Pancreas (tissue), 10 donors: ENCODE measurements around the gene PPP2R5D. TPM values are rescaled to one million over a fixed set of nuclear protein-coding genes. Genes with fewer than 3 reads are reported as not detected.

Experiments used
- ATAC-seq, 4 donors: fragments of 200-7000 bp; cut with Tn5 transposase; one replicate each; pipeline versions ENCODE4 v1.8.0 to v1.9.1; 2020; ENCODE audit warnings: mild to moderate bottlenecking in 4 of 4, moderate library complexity in 4 of 4
- DNase-seq, 6 donors: peaks; one replicate each; pipeline ENCODE4 v3.0.0-alpha.2; 2020
- FAIRE-seq: peaks from 2 replicates; lab custom pipeline; 2012; peaks lifted over from hg19 to GRCh38; lab: Jason Lieb, UNC
- H3K27ac ChIP-seq, 4 donors: fragments of 200-600 bp; sonication (generic); 1 replicate in 3 of 4; 2 replicates in 1 of 4; pipeline versions ENCODE4 v1.5.0 to v1.8.0; 2020
- H3K27me3 ChIP-seq, 4 donors: fragments of 200-600 bp; one replicate each; pipeline ENCODE4 v1.8.0; 2021
- H3K36me3 ChIP-seq, 3 donors: fragments of 200-600 bp; sonication (generic) in 1 of 3; one replicate each; pipeline versions ENCODE4 v1.5.0 to v1.8.0; 2020 to 2021
- H3K4me1 ChIP-seq, 3 donors: fragments of 200-600 bp; one replicate each; pipeline ENCODE4 v1.8.0; 2021
- H3K4me3 ChIP-seq, 4 donors: fragments of 200-600 bp; sonication (generic) in 2 of 4; one replicate each; pipeline versions ENCODE4 v1.5.0 to v1.8.0; 2020 to 2021
- H3K9me3 ChIP-seq, 4 donors: fragments of 200-600 bp; one replicate each; pipeline ENCODE4 v1.8.0; 2021
- CTCF ChIP-seq, 4 donors: fragments of 200-600 bp; sonication (generic) in 3 of 4; IDR thresholded peaks; one replicate each; pipeline versions ENCODE4 v1.5.0 to v1.8.0; 2021; ENCODE audit warnings: antibody characterized with exemption in 4 of 4
- WGBS, 2 donors: extraction: QIAGEN DNeasy Blood & Tissue Kit; methylation state at CpG; one replicate each; pipeline ENCODE4 v1.1.7; 2013; 5-methylcytosine and 5-hydroxymethylcytosine counted together
- intact Hi-C, 3 donors: fragments of 100-400 bp; cut with DNase I; formaldehyde crosslinking; loops; one replicate each; pipeline versions ENCODE4 v1.11.1 to v1.14.2; 2022
- polyA plus RNA-seq, 2 donors: library from polyadenylated mRNA; stranded (reverse); fragments of 200-250 nt; gene quantifications; one replicate each; pipeline ENCODE4 v1.2.3, GENCODE V29; 2013
- total RNA-seq, 6 donors: library from RNA; stranded (reverse); fragmentation: NEBNext Ultra II Directional in 4 of 6; extraction: Animal tissue kit (Norgen Biotek cat#: 25700) in 4 of 6; gene quantifications; one replicate each; pipeline versions ENCODE4 v1.2.1 to v1.2.4, GENCODE V29; 2021 to 2023
- donor health status: healthy with polysubstance abuse.
- donor health status: DM: no; HTN: no; CAD: no; lungs with moderate emphysema.
- donor health status: DM: no; HTN: no; CAD: no.
- donor health status: control.
- donor health status: control.
- donor health status: Bipolar disorder and iron deficiency.
- donor health status: DM: yes; HTN: yes; CAD: no.
- donor health status: DM: no; HTN: no; CAD: no.
- donor health status: DM: no; HTN: no; CAD: no.
- donor health status: DM: yes; HTN: yes; CAD: no.

The PPP2R5D gene
- total and polyA plus RNA-seq, 8 donors: 9.6 to 18.7 (median 12.6) TPM

DNA sequence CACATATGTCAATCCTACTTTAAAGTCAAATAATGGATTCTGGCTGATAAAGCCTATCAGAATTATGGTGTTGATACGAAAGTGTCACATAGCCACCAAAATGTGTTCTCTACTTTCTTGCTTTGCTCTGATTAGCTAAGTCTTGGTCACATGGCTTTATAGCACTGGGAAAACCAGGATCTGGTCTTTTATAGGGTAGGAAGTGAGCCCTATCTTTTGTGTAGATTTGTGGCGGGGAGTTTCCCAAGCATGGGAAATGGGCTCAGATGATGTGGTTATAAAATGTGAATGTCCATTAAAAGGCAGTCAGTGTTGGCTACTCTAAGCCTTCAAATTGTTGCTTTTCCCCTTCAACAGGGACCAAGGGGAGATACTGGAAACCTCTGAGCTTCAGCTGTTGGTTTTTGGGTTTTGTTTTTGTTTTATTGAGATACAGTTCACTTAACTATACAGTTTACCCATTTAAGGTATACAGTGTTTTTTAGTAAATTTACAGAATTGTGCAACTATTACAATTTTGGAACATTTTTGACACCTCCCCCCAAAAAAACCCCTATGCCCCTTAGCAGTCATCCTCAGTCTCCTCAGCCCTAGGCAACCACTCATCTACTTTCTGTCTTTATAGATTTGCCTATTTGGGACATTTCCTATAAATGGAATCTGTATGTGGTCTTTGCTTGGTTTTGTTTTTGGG lies 49.3 kb downstream of the PPP2R5D start:
- no peak for TF ChIP-seq CTCF (IDR thresholded peaks at IDR 0.05)
- H3K27ac ChIP-seq: no peak overlapping the region
- no peak overlapping the region for H3K4me3 ChIP-seq
- FAIRE-seq (no peak), ATAC-seq (no peak), DNase-seq (no peak)
- H3K9me3 ChIP-seq: no peaks in the 10 kb centered on the region
- peaks cover 0 to 47% (median 22%) of the 10 kb centered on the region in 3 donors for H3K36me3 ChIP-seq
- no peaks in the 10 kb centered on the region for H3K27me3 ChIP-seq
- intact Hi-C loops: no loop called here
- no peaks in the 10 kb centered on the region for H3K4me1 ChIP-seq
- 77 to 81% methylated on average over 2 of the region's 2 CpGs for WGBS, 2 donors

- Histone ChIP-seq H3K27ac (no peak overlapping the region), H3K4me1 (no peaks in the 10 kb centered on the region), H3K4me3 (no peak overlapping the region), H3K9me3 (no peaks in the 10 kb centered on the region), H3K36me3 (peaks cover 0 to 44% (median 16%) of the 10 kb centered on the region in 3 donors), H3K27me3 (no peaks in the 10 kb centered on the region)
- no peak for FAIRE-seq
- intact Hi-C loops: no loop called here
- 85 to 88% methylated on average over 2 of the region's 2 CpGs for WGBS, 2 donors
- no peak for ATAC-seq
- DNase-seq: no peak
- TF ChIP-seq CTCF (IDR thresholded peaks at IDR 0.05): no peak
Observed at GRCh38 chr6:43034190-43034525, 49.8 kb downstream of the PPP2R5D start.

DNA sequence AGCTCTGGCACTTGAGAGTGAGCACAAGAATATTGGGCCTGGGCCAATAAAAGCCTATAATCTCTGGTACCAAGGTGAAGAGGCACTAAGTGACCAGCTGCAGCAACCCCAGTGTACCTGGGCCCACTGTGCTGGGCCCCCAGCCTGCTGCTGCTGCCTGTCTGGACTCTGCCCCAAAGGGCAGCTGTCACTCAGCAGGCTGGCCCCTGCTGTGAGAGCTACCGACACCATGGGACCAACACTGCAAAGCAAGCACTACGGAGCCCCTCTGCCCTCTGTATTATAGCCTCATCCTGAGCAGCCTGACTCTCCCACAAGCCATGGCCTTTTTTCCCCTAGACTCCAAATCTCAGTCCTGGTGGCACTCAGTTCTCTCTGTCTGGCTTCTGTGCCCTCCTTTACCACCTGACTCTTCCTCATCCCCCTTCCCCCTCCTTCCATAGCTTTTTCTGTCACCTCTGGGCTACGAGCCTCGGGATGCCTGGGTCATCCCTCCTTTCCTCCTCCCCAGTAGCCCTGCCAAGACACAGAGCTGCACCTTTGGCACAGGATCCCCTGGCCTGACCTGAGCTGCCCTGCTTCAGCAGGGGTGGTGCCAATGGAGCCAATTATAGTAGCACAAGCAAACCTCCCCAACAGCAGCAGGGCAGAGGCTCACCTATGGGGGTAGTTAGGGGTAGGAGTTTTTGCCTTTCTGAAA lies 51.3 kb downstream of the PPP2R5D start:
- no peak for DNase-seq
- peaks cover 0 to 37% (median 14%) of the 10 kb centered on the region in 3 donors for H3K36me3 ChIP-seq
- no peak for FAIRE-seq
- H3K4me3 ChIP-seq: no peak overlapping the region
- WGBS, 2 donors: 68 to 80% methylated on average over 4 of the region's 4 CpGs
- ATAC-seq: peak in 1 of 4 donors; percentile 19
- no peaks in the 10 kb centered on the region for H3K4me1 ChIP-seq
- no peaks in the 10 kb centered on the region for H3K9me3 ChIP-seq
- no peak overlapping the region for H3K27ac ChIP-seq
- H3K27me3 ChIP-seq: no peaks in the 10 kb centered on the region
- no peak for TF ChIP-seq CTCF (IDR thresholded peaks at IDR 0.05)
- intact Hi-C loops: no loop called here

- no peaks in the 10 kb centered on the region for H3K9me3 ChIP-seq
- WGBS, 2 donors: 90 to 93% methylated on average over 9 of the region's 9 CpGs
- FAIRE-seq (no peak), ATAC-seq (no peak), DNase-seq (peak in 1 of 6 donors; percentile 5)
- TF ChIP-seq CTCF (IDR thresholded peaks at IDR 0.05): no peak
- H3K27ac ChIP-seq: no peak overlapping the region
- H3K27me3 ChIP-seq: no peaks in the 10 kb centered on the region
- no peaks in the 10 kb centered on the region for H3K4me1 ChIP-seq
- H3K4me3 ChIP-seq: no peak overlapping the region
- intact Hi-C loops: no loop called here
- H3K36me3 ChIP-seq: peaks cover 0 to 42% (median 14%) of the 10 kb centered on the region in 3 donors
Observed at GRCh38 chr6:43036712-43037111, 52.3 kb downstream of the PPP2R5D start.

DNA sequence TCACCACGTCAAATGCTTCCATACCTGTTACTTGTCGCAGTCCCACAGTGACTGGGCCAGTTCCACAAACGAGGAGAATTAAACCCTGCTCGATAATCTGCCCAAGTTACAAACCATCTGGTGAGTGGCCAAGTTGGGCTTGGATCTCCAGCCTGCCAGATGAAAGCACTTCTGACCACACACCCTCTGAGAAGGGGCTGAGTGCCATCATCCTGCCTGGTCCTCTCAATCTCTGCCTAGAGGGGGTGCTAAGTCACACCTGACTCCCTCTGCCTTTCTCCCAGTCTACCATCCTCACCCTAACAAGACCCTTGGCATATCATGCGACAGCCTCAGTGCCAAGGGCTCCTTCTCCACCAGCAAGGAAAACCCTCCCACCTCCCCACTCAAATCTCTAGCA lies 52.8 kb downstream of the PPP2R5D start:
- Histone ChIP-seq H3K9me3 (no peaks in the 10 kb centered on the region), H3K27me3 (no peaks in the 10 kb centered on the region), H3K36me3 (peaks cover 0 to 42% (median 14%) of the 10 kb centered on the region in 3 donors), H3K4me3 (no peak overlapping the region), H3K27ac (no peak overlapping the region), H3K4me1 (no peaks in the 10 kb centered on the region)
- no peak for FAIRE-seq
- intact Hi-C loops: no loop called here
- WGBS, 2 donors: 85 to 87% methylated on average over 5 of the region's 5 CpGs
- no peak for TF ChIP-seq CTCF (IDR thresholded peaks at IDR 0.05)
- ATAC-seq: no peak
- peak in 1 of 6 donors; percentile 2 for DNase-seq
